Activated CD4-positive, alpha-beta T cell treated with anti-CD3 and anti-CD28 coated beads, Interleukin-2, amount 50 U/mL, for 24 hours (primary cell): ENCODE data around the gene ZNF20.
A peak's percentile ranks its signal among the peaks of the same experiment; 100 is the strongest.
"Not testable (repeated sequence)": the region's sequence is repeated elsewhere in the genome, so short reads cannot be mapped to it uniquely, and the experiment has no call there.

ENCODE experiments used
- DNase-seq, 2 donors: peaks; one replicate each; pipeline ENCODE4 v3.0.0-alpha.2; 2020; ENCODE audit warnings: low read depth in 1 of 2, low spot score in 1 of 2

The ZNF20 gene

DNA sequence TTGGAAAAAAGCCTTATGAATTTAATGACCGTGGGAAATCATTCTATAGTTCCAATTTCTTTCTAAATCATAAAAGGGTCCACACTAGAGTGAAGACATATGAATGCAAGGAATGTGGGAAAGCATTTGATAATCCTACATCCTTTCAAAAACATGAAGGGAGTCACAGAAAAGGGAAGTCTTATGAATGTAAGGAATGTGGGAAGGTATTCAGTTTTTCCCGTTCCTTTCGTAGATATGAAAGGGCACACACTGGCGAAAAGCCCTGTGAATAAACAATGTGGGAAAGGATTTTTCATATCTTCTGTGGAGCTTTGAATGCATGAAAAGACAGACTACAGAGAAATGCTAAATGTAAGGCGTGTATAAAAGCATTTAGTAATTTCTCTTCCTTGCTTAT lies 27.0 kb downstream of the ZNF20 start:
- DNase-seq = no peak

DNA sequence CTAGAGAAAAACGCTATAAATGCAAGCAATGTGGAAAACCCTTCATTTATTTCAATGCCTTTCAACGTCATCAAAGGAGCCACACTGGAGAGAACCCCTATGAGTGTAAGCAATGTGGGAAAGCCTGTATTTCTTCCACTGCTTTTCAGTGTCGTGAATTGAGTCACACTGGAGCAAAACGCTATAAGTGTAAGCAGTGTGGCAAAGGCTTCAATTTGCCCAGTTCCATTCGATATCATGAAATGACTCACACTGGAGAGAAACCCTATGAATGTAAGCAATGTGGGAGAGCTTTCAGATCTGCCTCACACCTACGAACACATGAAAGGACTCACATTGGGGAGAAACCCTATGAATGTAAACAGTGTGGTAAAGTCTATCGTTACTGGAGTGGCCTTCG lies 27.4 kb downstream of the ZNF20 start:
- peak in 1 of 2 donors; percentile 27 for DNase-seq

DNA sequence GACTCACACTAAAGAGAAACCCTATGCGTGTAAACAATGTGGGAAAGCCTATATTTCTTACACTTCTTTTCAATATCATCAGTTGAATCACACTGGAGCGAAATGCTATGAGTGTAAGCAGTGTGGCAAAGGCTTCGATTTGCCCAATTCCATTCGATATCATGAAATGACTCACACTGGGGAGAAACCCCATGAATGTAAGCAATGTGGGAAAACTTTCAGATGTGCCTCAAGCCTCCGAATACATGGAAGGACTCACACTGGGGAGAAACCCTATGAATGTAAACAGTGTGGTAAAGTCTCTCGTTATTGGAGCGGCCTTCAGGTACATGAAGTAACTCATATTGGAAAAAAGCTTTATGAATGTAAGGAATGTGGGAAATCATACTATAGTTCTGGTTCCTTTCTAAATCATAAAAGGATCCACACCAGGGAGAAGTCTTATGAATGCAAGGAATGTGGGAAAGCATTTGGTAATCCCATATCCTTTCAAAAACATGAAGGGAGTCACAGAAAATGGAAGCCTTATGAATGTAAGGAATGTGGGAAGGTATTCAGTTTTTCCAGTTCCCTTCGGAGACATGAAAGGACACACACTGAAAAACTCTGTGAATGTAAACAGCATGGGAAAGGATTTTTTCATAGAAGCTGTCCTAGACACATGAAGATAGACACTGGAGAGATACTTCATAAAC lies 28.1 kb downstream of the ZNF20 start:
- no peak for DNase-seq

DNA sequence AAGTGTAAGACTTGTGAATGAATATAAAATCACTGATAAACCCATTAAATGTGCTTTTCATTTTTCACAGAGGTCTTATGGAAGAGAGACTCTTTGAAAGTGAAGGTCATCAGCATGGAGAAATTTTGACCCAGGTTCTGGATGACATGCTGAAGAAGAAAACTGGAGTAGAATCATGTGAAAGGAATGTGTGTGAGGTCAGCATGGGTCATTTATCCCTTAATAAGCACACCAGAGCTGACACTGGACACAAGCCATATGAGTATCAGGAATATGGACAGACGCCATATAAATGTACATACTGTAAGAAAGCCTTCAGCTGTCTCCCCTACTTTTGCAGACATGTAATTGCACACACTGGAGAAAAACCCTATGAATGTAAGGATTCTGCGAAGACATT lies 29.0 kb downstream of the ZNF20 start:
- no peak for DNase-seq

DNA sequence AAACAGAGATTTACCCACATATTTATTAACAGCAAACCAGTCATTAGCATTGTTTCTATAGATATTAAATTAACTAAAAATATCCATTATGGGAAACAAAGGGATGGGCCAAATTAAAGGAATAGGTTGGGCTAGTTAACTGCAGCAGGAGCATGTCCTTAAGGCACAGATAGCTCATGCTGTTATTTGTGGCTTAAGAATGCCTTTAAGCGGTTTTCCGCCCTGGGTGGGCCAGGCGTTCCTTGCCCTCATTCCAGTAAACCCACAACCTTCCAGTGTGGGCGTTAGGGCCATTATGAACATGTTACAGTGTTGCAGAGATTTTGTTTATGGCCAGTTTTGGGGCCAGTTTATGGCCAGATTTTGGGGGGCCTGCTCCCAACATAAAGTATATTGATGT lies 36.2 kb downstream of the ZNF20 start:
- not testable (repeated sequence) for DNase-seq

DNA sequence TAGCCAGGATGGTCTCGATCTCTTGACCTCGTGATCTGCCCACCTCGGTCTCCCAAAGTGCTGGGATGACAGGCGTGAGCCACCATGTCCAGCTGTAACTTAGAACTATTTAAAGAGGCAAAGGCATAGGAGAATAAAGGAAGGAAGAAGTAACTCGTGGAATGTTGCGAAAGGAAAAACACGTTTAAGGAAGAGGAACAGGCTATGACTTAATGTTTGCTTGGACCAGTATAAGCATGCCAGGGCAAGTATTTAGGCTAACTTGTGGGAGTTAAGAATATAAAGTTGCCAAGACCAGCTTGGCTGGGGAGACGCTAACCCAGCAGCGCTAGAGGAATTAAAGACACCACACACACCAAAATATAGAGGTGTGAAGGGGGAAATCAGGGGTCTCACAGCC lies 42.1 kb downstream of the ZNF20 start:
- no peak for DNase-seq

DNA sequence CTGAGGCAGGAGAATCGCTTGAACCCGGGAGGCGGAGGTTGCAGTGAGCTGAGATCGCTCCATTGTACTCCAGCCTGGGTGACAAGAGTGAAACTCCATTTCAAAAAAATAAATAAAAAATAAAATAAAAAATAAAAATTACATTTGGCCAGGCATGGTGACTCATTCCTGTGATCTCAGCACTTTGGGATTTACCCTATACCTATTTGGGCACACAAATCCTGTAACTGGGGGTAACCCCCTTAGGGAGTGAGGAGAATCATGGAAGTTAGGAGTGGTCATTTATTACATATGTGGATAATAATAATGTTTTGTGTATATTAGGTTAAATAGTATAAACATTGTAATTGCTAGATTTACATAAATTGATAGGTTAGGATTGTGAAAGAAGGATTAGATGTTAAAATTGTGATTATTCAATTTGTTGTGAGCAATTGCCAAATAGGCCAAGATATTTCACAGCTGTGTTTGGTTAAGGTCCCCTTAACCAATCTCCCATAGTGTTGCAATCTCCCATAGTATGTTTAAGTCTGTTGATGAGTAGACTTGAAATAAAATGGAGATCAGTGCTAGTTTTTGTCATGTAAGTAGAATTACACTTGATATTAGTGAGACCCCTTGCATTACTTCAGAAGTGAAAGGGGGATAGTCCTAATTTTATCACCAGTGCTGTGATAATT lies 44.9 kb downstream of the ZNF20 start:
- DNase-seq = no peak

DNA sequence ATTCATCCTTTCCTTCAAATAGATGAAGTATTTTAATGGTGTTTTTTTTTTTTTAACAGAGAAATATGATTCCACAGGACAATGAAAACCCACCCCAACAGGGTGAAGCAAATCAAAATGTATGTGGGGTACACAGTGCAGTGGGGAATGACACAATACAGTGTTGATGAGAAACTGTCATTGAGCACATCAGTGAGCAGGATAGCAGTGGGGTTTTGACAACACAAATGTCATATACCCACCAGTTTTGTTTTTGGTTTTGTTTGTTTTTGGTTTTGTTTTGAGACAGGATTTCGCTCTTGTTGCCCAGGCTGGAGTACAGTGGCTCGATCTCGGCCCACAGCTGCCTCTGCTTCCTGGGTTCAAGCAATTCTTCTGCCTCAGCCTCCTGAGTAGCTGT lies 46.4 kb downstream of the ZNF20 start:
- no peak for DNase-seq

DNA sequence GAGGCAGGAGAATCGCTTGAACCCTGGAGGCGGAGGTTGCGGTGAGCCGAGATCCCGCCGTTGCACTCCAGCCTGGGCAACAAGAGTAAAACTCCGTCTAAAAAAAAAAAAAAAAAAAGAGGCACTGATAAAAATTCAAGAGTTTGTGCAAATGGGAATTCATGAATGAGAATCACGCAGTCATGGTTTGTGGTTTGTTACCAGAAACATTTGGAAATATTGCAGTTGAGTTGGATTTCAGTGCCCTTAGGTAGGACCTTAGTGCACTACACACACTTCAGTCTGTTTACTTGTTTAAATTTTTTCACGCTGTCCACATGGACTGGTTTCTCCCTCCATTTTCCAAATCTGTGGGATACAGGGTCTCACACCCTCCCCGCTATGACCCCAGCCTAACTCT lies 47.2 kb downstream of the ZNF20 start:
- DNase-seq = no peak

DNA sequence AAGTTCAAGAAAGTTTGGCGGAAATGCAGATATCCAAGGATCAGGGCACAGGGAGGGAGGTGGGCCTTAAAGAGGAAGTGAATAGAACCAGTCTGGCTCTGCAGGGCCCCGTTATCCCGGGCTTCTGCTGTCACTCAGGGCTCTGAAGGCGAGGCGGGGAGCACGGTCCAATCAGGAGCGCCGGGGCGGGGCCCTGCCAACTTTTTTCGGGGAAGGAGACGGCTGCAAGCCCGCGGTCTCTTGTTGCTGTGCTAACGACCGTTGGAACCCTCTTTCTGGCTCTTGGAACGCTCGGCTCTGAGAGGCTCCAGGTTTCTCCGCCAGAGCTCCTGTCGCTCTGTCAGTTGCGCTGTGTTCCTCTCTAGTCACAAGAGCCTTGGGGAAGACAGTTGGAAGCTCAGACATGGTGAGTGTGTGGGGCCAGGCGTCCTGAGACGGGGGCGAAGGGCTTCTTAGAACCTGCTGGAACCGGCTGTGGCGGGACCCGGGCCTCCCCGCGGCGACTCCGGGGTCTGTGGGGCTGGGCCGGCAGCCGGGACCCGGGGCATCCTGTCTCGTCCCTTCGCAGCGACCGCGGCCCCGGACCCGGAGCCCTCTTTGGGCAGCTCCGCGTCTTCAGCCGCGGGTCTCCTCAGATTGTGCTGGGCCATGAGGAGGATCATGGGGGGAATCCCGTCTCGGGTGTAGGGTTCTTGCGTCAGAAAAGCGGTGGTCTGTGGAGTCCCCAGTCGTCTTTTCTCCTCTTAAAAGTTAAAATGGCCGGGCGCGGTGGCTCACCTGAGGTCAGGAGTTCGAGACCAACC lies 47.9 kb downstream of the ZNF20 start:
- DNase-seq = peak; percentile 33 to 61

DNA sequence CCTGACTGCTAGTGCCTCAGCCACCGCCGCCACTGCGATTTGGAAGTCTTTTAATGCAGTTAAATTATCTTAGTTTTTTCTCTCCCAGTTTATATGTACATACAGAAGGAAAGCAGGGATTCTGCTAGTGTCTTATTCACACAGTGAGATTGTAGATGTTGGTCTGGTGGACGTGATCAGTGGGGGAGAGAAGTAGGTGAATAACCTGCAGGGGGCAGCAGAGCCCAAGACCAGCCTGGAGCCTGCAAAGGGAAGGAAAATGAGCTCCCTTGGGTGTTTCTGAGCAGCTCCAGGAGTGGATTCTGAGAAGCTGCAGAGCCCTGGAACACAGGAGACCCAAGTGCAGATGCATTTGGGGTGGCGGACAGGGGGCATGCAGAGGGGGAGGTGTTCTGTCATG lies 49.3 kb downstream of the ZNF20 start:
- DNase-seq = peak; percentile 50 to 56

DNA sequence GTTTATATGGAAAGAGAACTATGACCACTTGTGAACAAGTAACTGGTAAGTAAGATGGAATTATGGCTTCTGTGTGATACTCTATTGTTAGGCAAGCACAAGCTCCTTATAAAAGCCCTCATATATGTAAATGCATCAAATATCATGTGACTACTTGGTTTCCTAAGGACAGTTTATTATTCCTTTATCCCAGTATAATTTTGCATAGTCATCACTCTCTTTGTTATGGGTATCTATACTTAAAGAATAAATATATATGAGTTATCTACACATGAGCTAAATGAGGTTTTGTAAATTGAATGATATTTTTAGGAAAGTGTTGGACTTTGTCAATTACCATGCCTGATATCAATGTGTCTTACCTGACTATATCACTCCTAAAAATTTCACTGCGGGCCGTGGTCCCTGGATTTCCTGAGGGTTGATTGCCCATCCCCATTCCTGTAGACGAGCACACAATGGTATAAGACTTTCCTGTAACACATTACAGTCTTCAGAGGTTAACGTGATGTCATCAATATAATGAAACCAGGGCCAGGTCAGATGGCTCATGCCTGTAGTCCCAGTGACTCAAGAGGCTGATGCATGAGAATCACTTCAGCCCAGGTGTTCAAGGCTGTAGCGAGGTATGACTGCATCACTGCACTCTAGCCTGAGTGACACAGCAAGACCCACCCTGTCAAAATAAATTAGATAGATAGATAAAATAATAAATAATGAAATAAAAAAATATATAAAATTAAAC lies 54.9 kb downstream of the ZNF20 start:
- no peak for DNase-seq

DNA sequence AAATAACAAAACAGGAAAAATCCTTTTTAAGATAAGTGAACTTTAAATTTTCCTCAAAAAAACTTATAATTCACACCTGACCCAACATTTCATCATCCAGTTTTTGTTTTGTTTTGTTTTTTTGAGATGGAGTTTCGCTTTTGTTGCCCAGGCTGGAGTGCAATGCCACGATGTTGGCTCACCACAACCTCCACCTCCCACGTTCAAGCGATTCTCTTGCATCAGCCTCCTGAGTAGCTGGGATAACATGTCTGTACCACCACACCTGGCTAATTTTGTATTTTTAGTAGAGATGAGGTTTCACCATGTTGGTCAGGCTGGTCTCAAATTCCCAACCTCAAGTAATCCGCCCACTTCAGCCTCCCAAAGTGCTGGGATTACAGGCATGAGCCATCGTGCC lies 56.8 kb downstream of the ZNF20 start:
- DNase-seq = not testable (repeated sequence)
